Heart right ventricle (tissue), 16 donors: Measurements from ENCODE around the gene SPACA7. TPM values are rescaled to one million over a fixed set of nuclear protein-coding genes. Genes with fewer than 3 reads are reported as not detected.

Source experiments
- ATAC-seq, 8 donors: fragments of 200-7000 bp; cut with Tn5 transposase; one replicate each; pipeline ENCODE4 v1.9.1; 2020; ENCODE audit warnings: mild to moderate bottlenecking in 8 of 8, moderate library complexity in 8 of 8, moderate number of reproducible peaks in 1 of 8
- DNase-seq, 2 donors: peaks; one replicate each; pipeline ENCODE4 v3.0.0-alpha.2; 2020
- H3K27ac ChIP-seq, 10 donors: fragments of 200-600 bp; sonication (generic) in 2 of 10; one replicate each; pipeline versions ENCODE4 v1.5.0 to v1.8.0; 2020 to 2022; ENCODE audit warnings: mild to moderate bottlenecking in 3 of 10
- H3K27me3 ChIP-seq, 7 donors: fragments of 200-600 bp; one replicate each; pipeline ENCODE4 v1.8.0; 2021 to 2022; ENCODE audit warnings: mild to moderate bottlenecking in 2 of 7
- H3K36me3 ChIP-seq, 9 donors: fragments of 200-600 bp; sonication (generic) in 1 of 9; one replicate each; pipeline versions ENCODE4 v1.5.0 to v1.8.0; 2020 to 2022; ENCODE audit warnings: mild to moderate bottlenecking in 2 of 9
- H3K4me1 ChIP-seq, 9 donors: fragments of 200-600 bp; sonication (generic) in 1 of 9; one replicate each; pipeline versions ENCODE4 v1.5.0 to v1.8.0; 2020 to 2022; ENCODE audit warnings: mild to moderate bottlenecking in 4 of 9
- H3K4me3 ChIP-seq, 10 donors: fragments of 200-600 bp; sonication (generic) in 2 of 10; one replicate each; pipeline versions ENCODE4 v1.5.0 to v1.8.0; 2020 to 2022; ENCODE audit warnings: mild to moderate bottlenecking in 7 of 10, moderate library complexity in 2 of 10
- H3K9me3 ChIP-seq, 11 donors: fragments of 200-600 bp in 10 of 11; sonication (generic) in 2 of 11; one replicate each; pipeline versions ENCODE4 v1.5.0 to v1.8.0; 2013 to 2022; ENCODE audit warnings: mild to moderate bottlenecking in 2 of 11, control low read depth in 1 of 11, moderate library complexity in 1 of 11
- CTCF ChIP-seq, 9 donors: fragments of 200-600 bp; sonication (generic) in 2 of 9; IDR thresholded peaks; one replicate each; pipeline versions ENCODE4 v1.5.0 to v1.8.0; 2021 to 2022; ENCODE audit warnings: antibody characterized with exemption in 9 of 9, mild to moderate bottlenecking in 5 of 9, moderate library complexity in 1 of 9
- WGBS, 2 donors: extraction: QIAGEN DNeasy Blood & Tissue Kit; methylation state at CpG; one replicate each; pipeline ENCODE4 v1.1.7; 2013; ENCODE audit warnings: inconsistent platforms in 1 of 2; 5-methylcytosine and 5-hydroxymethylcytosine counted together
- intact Hi-C, 10 donors: fragments of 100-400 bp; cut with DNase I; formaldehyde crosslinking; loops; one replicate each; pipeline versions ENCODE4 v1.11.1 to v1.14.2; 2022
- long read RNA-seq, 3 donors: library from polyadenylated mRNA; unstranded; transcript quantifications; one replicate each; pipeline ENCODE4 v2.0.0, GENCODE V29; 2020 to 2021
- polyA plus RNA-seq, 2 donors: library from polyadenylated mRNA; stranded (reverse); fragments of 200-250 nt; gene quantifications; one replicate each; pipeline ENCODE4 v1.2.3, GENCODE V29; 2013
- total RNA-seq, 10 donors: library from RNA; stranded (reverse); fragmentation: NEBNext Ultra II Directional in 3 of 10; extraction: Animal tissue kit (Norgen Biotek cat#: 25700) in 3 of 10; gene quantifications; one replicate each; pipeline versions ENCODE4 v1.2.1 to v1.2.4, GENCODE V29; 2021 to 2023
- donor health status: Arrhythmogenic right ventricular cardiomyopathy.
- donor health status: ischemic (EF 13 %, LVEDD 7.1; RV severe dilation, severe dysfunction).
- donor health status: healthy with polysubstance abuse.
- donor health status: DM: no; HTN: yes; CAD: no.
- donor health status: DM: no; HTN: no; CAD: no.
- donor health status: ischemic (EF 25% LVEDD 6.9; RV normal size, moderate dysfunction).
- donor health status: ischemic (EF 25% LVEDD 5.7; RV mildly dilated, moderate dysfunction).
- donor health status: healthy.
- donor health status: DM: yes; HTN: yes; CAD: no.
- donor health status: Ischemic cardiomyopathy.
- donor health status: ischemic (EF 35%, LVEDD 5.7; RV mildly dilated, moderate dysfunction).
- donor health status: nonischemic (EF 11% LVEDD 7.7; RV severe dilation, severe dysfunction).
- donor health status: DM: yes; HTN: yes; CAD: no.
- donor health status: PGD.
- donor health status: ischemic (EF 29% LVEDD 5.4; RV normal size, mild dysfunction).
- donor health status: nonischemic (EF 23%, LVEDD 6.1; RV moderate dilation, normal function).

Gene SPACA7
- total RNA-seq, result not detected
- not detected for polyA plus RNA-seq
- long read RNA-seq, donor 1, result 0 reads
- long read RNA-seq, donor 2, result 0 reads
- long read RNA-seq, donor 3, result 0 reads

GRCh38 chr13:112376050-112376681, at the start of gene SPACA7:
TSS of gene SPACA7 (plus strand) at chr13:112376355. CDS start at chr13:112376386, 31 bp downstream.
- ATAC-seq (no peak), DNase-seq (no peak)
- Histone ChIP-seq H3K4me3 (no peak within 1 kb of the TSS), H3K27ac (no peak within 1 kb of the TSS), H3K9me3 (peaks cover 0 to 11% (median 0%) of the 10 kb centered on the region in 11 donors), H3K36me3 (no peaks in the 10 kb centered on the region), H3K4me1 (no peaks in the 10 kb centered on the region), H3K27me3 (peaks cover 0 to 8% (median 0%) of the 10 kb centered on the region in 7 donors)
- intact Hi-C loops, result no loop called here
- WGBS, 2 donors, result 71 to 77% methylated on average over 8 of the region's 8 CpGs
- TF ChIP-seq CTCF (IDR thresholded peaks at IDR 0.05), result no peak

GRCh38 chr13:112326821-112327370, 49.3 kb upstream of the SPACA7 start:
- H3K27ac ChIP-seq, result no peak overlapping the region
- no peaks in the 10 kb centered on the region for H3K36me3 ChIP-seq
- H3K27me3 ChIP-seq, result peaks cover 0 to 41% (median 28%) of the 10 kb centered on the region in 7 donors
- peaks cover 0 to 14% (median 0%) of the 10 kb centered on the region in 9 donors for H3K4me1 ChIP-seq
- no peak overlapping the region for H3K4me3 ChIP-seq
- TF ChIP-seq CTCF (IDR thresholded peaks at IDR 0.05), result no peak
- 80 to 83% methylated on average over 17 of the region's 17 CpGs for WGBS, 2 donors
- intact Hi-C loops, result no loop called here
- DNase-seq (no peak), ATAC-seq (peak in 1 of 8 donors; percentile 7)
- no peaks in the 10 kb centered on the region for H3K9me3 ChIP-seq

- H3K4me1 ChIP-seq, result peaks cover 0 to 14% (median 0%) of the 10 kb centered on the region in 9 donors
- H3K9me3 ChIP-seq, result no peaks in the 10 kb centered on the region
- 83 to 86% methylated on average over 7 of the region's 7 CpGs for WGBS, 2 donors
- H3K4me3 ChIP-seq, result no peak overlapping the region
- TF ChIP-seq CTCF (IDR thresholded peaks at IDR 0.05), result no peak
- DNase-seq (no peak), ATAC-seq (no peak)
- H3K36me3 ChIP-seq, result no peaks in the 10 kb centered on the region
- H3K27me3 ChIP-seq, result peaks cover 0 to 60% (median 48%) of the 10 kb centered on the region in 7 donors
- intact Hi-C loops, result no loop called here
- H3K27ac ChIP-seq, result no peak overlapping the region
Measured at GRCh38 chr13:112328936-112329335, 47.2 kb upstream of the SPACA7 start.

- 61 to 70% methylated on average over 6 of the region's 6 CpGs for WGBS, 2 donors
- H3K36me3 ChIP-seq, result no peaks in the 10 kb centered on the region
- no peak overlapping the region for H3K27ac ChIP-seq
- no peaks in the 10 kb centered on the region for H3K9me3 ChIP-seq
- H3K4me3 ChIP-seq, result no peak overlapping the region
- ATAC-seq (no peak), DNase-seq (no peak)
- H3K27me3 ChIP-seq, result peaks cover 0 to 60% (median 48%) of the 10 kb centered on the region in 7 donors
- intact Hi-C loops, result no loop called here
- TF ChIP-seq CTCF (IDR thresholded peaks at IDR 0.05), result no peak
- peaks cover 0 to 14% (median 0%) of the 10 kb centered on the region in 9 donors for H3K4me1 ChIP-seq
Measured at GRCh38 chr13:112329376-112329775, 46.8 kb upstream of the SPACA7 start.
